ENCODE results near the gene LIMD2.

DNA sequence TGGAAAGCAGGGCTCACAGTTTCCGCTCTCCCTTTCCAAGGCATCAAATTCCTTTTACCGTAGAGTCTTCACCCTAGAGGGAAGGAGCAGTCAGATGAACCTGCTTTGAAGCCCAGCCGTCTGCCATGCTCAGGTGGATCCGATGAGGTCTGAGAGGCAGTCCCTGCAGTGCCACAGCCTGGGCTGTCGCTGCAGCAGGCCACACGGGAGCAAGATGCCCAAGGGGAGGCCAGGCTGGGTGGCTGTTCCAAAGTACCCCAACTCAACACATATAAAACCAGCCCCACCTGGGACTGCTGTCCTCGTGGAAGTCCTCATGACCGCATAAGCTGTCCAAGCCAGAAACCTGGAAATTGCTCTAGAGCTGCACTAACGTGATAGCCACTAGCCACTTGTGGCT lies 4.9 kb upstream of the LIMD2 start:
- TF ChIP-seq, protein P1, sequence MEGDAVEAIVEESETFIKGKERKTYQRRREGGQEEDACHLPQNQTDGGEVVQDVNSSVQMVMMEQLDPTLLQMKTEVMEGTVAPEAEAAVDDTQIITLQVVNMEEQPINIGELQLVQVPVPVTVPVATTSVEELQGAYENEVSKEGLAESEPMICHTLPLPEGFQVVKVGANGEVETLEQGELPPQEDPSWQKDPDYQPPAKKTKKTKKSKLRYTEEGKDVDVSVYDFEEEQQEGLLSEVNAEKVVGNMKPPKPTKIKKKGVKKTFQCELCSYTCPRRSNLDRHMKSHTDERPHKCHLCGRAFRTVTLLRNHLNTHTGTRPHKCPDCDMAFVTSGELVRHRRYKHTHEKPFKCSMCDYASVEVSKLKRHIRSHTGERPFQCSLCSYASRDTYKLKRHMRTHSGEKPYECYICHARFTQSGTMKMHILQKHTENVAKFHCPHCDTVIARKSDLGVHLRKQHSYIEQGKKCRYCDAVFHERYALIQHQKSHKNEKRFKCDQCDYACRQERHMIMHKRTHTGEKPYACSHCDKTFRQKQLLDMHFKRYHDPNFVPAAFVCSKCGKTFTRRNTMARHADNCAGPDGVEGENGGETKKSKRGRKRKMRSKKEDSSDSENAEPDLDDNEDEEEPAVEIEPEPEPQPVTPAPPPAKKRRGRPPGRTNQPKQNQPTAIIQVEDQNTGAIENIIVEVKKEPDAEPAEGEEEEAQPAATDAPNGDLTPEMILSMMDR (IDR thresholded peaks at IDR 0.05), result no peak
- no peak for TF ChIP-seq POLR2A (IDR thresholded peaks at IDR 0.05)
